Measurements from ENCODE around the gene DDX1.
"Not testable (repeated sequence)": the region's sequence is repeated elsewhere in the genome, so short reads cannot be mapped to it uniquely, and the experiment has no call there.

DDX1 gene

GRCh38 chr2:15616850-15617777, 25.4 kb downstream of the DDX1 start:
- no peak for DNase-seq (ENCODE audit: low read depth in 2 of 2)

GRCh38 chr2:15617778-15618448, 26.2 kb downstream of the DDX1 start:
- DNase-seq (ENCODE audit: low read depth in 2 of 2), result no peak

- DNase-seq (ENCODE audit: low read depth in 2 of 2), result no peak
Measured at GRCh38 chr2:15618449-15618855, 26.8 kb downstream of the DDX1 start.

- no peak for DNase-seq (ENCODE audit: low read depth in 2 of 2)
Measured at GRCh38 chr2:15619076-15619475, 27.4 kb downstream of the DDX1 start.

GRCh38 chr2:15619510-15619909, 27.8 kb downstream of the DDX1 start:
- DNase-seq (ENCODE audit: low read depth in 2 of 2), result no peak

GRCh38 chr2:15619938-15620337, 28.3 kb downstream of the DDX1 start:
- no peak for DNase-seq (ENCODE audit: low read depth in 2 of 2)

- no peak for DNase-seq (ENCODE audit: low read depth in 2 of 2)
Measured at GRCh38 chr2:15620340-15620739, 28.7 kb downstream of the DDX1 start.

- no peak for DNase-seq (ENCODE audit: low read depth in 2 of 2)
Measured at GRCh38 chr2:15620857-15621471, 29.3 kb downstream of the DDX1 start.

GRCh38 chr2:15621472-15621870, 29.8 kb downstream of the DDX1 start:
- DNase-seq (ENCODE audit: low read depth in 2 of 2), result not testable (repeated sequence)

- no peak for DNase-seq (ENCODE audit: low read depth in 2 of 2)
Measured at GRCh38 chr2:15622214-15622613, 30.5 kb downstream of the DDX1 start.

- no peak for DNase-seq (ENCODE audit: low read depth in 2 of 2)
Measured at GRCh38 chr2:15622614-15623480, 31.2 kb downstream of the DDX1 start.

- no peak for DNase-seq (ENCODE audit: low read depth in 2 of 2)
Measured at GRCh38 chr2:15623481-15623796, 31.8 kb downstream of the DDX1 start.

- DNase-seq (ENCODE audit: low read depth in 2 of 2), result no peak
Measured at GRCh38 chr2:15623898-15624541, 32.4 kb downstream of the DDX1 start.

- DNase-seq (ENCODE audit: low read depth in 2 of 2), result no peak
Measured at GRCh38 chr2:15624903-15625302, 33.2 kb downstream of the DDX1 start.

- DNase-seq (ENCODE audit: low read depth in 2 of 2), result no peak
Measured at GRCh38 chr2:15625344-15626036, 33.8 kb downstream of the DDX1 start.

- DNase-seq (ENCODE audit: low read depth in 2 of 2), result no peak
Measured at GRCh38 chr2:15626126-15626525, 34.5 kb downstream of the DDX1 start.

GRCh38 chr2:15626967-15627366, 35.3 kb downstream of the DDX1 start:
- no peak for DNase-seq (ENCODE audit: low read depth in 2 of 2)

- no peak for DNase-seq (ENCODE audit: low read depth in 2 of 2)
Measured at GRCh38 chr2:15627817-15628684, 36.4 kb downstream of the DDX1 start.

Measured in stimulated activated CD4-positive, alpha-beta T cell treated with anti-CD3 and anti-CD28 coated beads, Interleukin-1b, Interleukin-23, amount 100 ng/mL, for 4 hours (primary cell).